ENCODE data around the gene GLT8D2.

The GLT8D2 gene

GRCh38 chr12:104048162-104048561 lies 1.8 kb downstream of the GLT8D2 start:
- Histone ChIP-seq H3K14ac (ENCODE audit: low read length in 2 of 2) (no peak overlapping the region), H3K36me3 (ENCODE audit: control insufficient read depth in 1 of 2, insufficient read depth in 2 of 2, low read depth in 1 of 2, low read length in 2 of 2) (no peaks in the 10 kb centered on the region), H3K18ac (ENCODE audit: low read depth in 1 of 2, low read length in 2 of 2) (peak overlapping the region in 1 of 2 experiments; percentile 23), H3K79me1 (replicated peaks; ENCODE audit: low read length, poor library complexity, severe bottlenecking) (peaks cover 24% of the 10 kb centered on the region), H3K4ac (ENCODE audit: low read depth in 1 of 2, low read length in 2 of 2) (no peak overlapping the region), H3K4me2 (ENCODE audit: low read length, poor library complexity, severe bottlenecking) (no peak overlapping the region), H3K27me3 (ENCODE audit: control insufficient read depth in 1 of 2, insufficient read depth in 1 of 2, low read length in 2 of 2) (no peaks in the 10 kb centered on the region), H4K91ac (ENCODE audit: low read length) (no peak overlapping the region), H2AK5ac (ENCODE audit: low read length, severe bottlenecking) (no peak overlapping the region), H2BK5ac (ENCODE audit: low read depth, low read length, poor library complexity, severe bottlenecking) (no peak overlapping the region), H3K27ac (ENCODE audit: low read length, poor library complexity, severe bottlenecking) (no peak overlapping the region), H2BK12ac (ENCODE audit: low read length in 2 of 2) (no peak overlapping the region), H3K9me3 (ENCODE audit: control insufficient read depth, low read length) (no peaks in the 10 kb centered on the region), H2BK15ac (ENCODE audit: low read depth, poor library complexity, severe bottlenecking) (no peak overlapping the region), H4K8ac (ENCODE audit: low read length) (no peak overlapping the region), H2BK120ac (ENCODE audit: low read depth, low read length) (no peak overlapping the region), H2AFZ (ENCODE audit: low read depth, low read length) (no peak overlapping the region), H3K4me1 (ENCODE audit: control insufficient read depth, insufficient read depth, low read depth, low read length) (peaks cover 5% of the 10 kb centered on the region), H3K4me3 (ENCODE audit: insufficient read depth in 1 of 2, low read depth in 1 of 2, low read length in 2 of 2) (peak overlapping the region in 1 of 2 experiments; percentile 87), H3K9ac (ENCODE audit: low read length) (peak overlapping the region; percentile 91), H3K23ac (ENCODE audit: low read length in 2 of 2) (no peak overlapping the region)
- 97% methylated on average over 3 of the region's 5 CpGs for WGBS
- no peak for DNase-seq

GRCh38 chr12:104046306-104046705 lies 3.7 kb downstream of the GLT8D2 start:
- H3K27me3 ChIP-seq (ENCODE audit: control insufficient read depth in 1 of 2, insufficient read depth in 1 of 2, low read length in 2 of 2): no peaks in the 10 kb centered on the region
- H2AFZ ChIP-seq (ENCODE audit: low read depth, low read length): no peak overlapping the region
- no peak overlapping the region for H2AK5ac ChIP-seq (ENCODE audit: low read length, severe bottlenecking)
- no peak overlapping the region for H3K4ac ChIP-seq (ENCODE audit: low read depth in 1 of 2, low read length in 2 of 2)
- no peak overlapping the region for H2BK5ac ChIP-seq (ENCODE audit: low read depth, low read length, poor library complexity, severe bottlenecking)
- no peak for DNase-seq
- peaks cover 30% of the 10 kb centered on the region for H3K79me1 ChIP-seq (replicated peaks; ENCODE audit: low read length, poor library complexity, severe bottlenecking)
- no peak overlapping the region for H2BK15ac ChIP-seq (ENCODE audit: low read depth, poor library complexity, severe bottlenecking)
- peaks cover 0 to under 1% of the 10 kb centered on the region in 2 experiments for H3K36me3 ChIP-seq (ENCODE audit: control insufficient read depth in 1 of 2, insufficient read depth in 2 of 2, low read depth in 1 of 2, low read length in 2 of 2)
- no peak overlapping the region for H3K27ac ChIP-seq (ENCODE audit: low read length, poor library complexity, severe bottlenecking)
- H4K91ac ChIP-seq (ENCODE audit: low read length): no peak overlapping the region
- no peak overlapping the region for H4K8ac ChIP-seq (ENCODE audit: low read length)
- no peaks in the 10 kb centered on the region for H3K9me3 ChIP-seq (ENCODE audit: control insufficient read depth, low read length)
- H3K4me1 ChIP-seq (ENCODE audit: control insufficient read depth, insufficient read depth, low read depth, low read length): peaks cover 5% of the 10 kb centered on the region
- no peak overlapping the region for H3K4me2 ChIP-seq (ENCODE audit: low read length, poor library complexity, severe bottlenecking)
- H2BK120ac ChIP-seq (ENCODE audit: low read depth, low read length): no peak overlapping the region
- H3K14ac ChIP-seq (ENCODE audit: low read length in 2 of 2): no peak overlapping the region
- WGBS: over 99% methylated on average over 4 of the region's 4 CpGs
- H3K9ac ChIP-seq (ENCODE audit: low read length): no peak overlapping the region
- no peak overlapping the region for H3K4me3 ChIP-seq (ENCODE audit: insufficient read depth in 1 of 2, low read depth in 1 of 2, low read length in 2 of 2)
- H3K23ac ChIP-seq (ENCODE audit: low read length in 2 of 2): no peak overlapping the region
- no peak overlapping the region for H3K18ac ChIP-seq (ENCODE audit: low read depth in 1 of 2, low read length in 2 of 2)
- no peak overlapping the region for H2BK12ac ChIP-seq (ENCODE audit: low read length in 2 of 2)

- Histone ChIP-seq H3K23ac (ENCODE audit: low read length in 2 of 2) (peak overlapping the region in 1 of 2 experiments; percentile 46), H3K79me1 (replicated peaks; ENCODE audit: low read length, poor library complexity, severe bottlenecking) (peaks cover 35% of the 10 kb centered on the region), H3K18ac (ENCODE audit: low read depth in 1 of 2, low read length in 2 of 2) (no peak overlapping the region), H3K27ac (ENCODE audit: low read length, poor library complexity, severe bottlenecking) (no peak overlapping the region), H2AK5ac (ENCODE audit: low read length, severe bottlenecking) (peak overlapping the region; percentile 17), H2BK15ac (ENCODE audit: low read depth, poor library complexity, severe bottlenecking) (no peak overlapping the region), H4K8ac (ENCODE audit: low read length) (no peak overlapping the region), H3K9ac (ENCODE audit: low read length) (no peak overlapping the region), H3K9me3 (ENCODE audit: control insufficient read depth, low read length) (no peaks in the 10 kb centered on the region), H3K4me2 (ENCODE audit: low read length, poor library complexity, severe bottlenecking) (no peak overlapping the region), H3K4ac (ENCODE audit: low read depth in 1 of 2, low read length in 2 of 2) (no peak overlapping the region), H2BK5ac (ENCODE audit: low read depth, low read length, poor library complexity, severe bottlenecking) (no peak overlapping the region), H2AFZ (ENCODE audit: low read depth, low read length) (no peak overlapping the region), H3K4me1 (ENCODE audit: control insufficient read depth, insufficient read depth, low read depth, low read length) (peaks cover 5% of the 10 kb centered on the region), H2BK12ac (ENCODE audit: low read length in 2 of 2) (peak overlapping the region in 1 of 2 experiments; percentile 10), H3K14ac (ENCODE audit: low read length in 2 of 2) (no peak overlapping the region), H2BK120ac (ENCODE audit: low read depth, low read length) (no peak overlapping the region), H4K91ac (ENCODE audit: low read length) (no peak overlapping the region), H3K27me3 (ENCODE audit: control insufficient read depth in 1 of 2, insufficient read depth in 1 of 2, low read length in 2 of 2) (no peaks in the 10 kb centered on the region), H3K36me3 (ENCODE audit: control insufficient read depth in 1 of 2, insufficient read depth in 2 of 2, low read depth in 1 of 2, low read length in 2 of 2) (peaks cover 0 to 3% of the 10 kb centered on the region in 2 experiments), H3K4me3 (ENCODE audit: insufficient read depth in 1 of 2, low read depth in 1 of 2, low read length in 2 of 2) (no peak overlapping the region)
- WGBS: 93% methylated on average over 3 of the region's 3 CpGs
- no peak for DNase-seq
Measured at GRCh38 chr12:104044158-104044557, 5.8 kb downstream of the GLT8D2 start.

GRCh38 chr12:104042580-104042979 lies 7.4 kb downstream of the GLT8D2 start:
- no peak overlapping the region for H3K23ac ChIP-seq (ENCODE audit: low read length in 2 of 2)
- H3K4ac ChIP-seq (ENCODE audit: low read depth in 1 of 2, low read length in 2 of 2): no peak overlapping the region
- no peak overlapping the region for H2BK15ac ChIP-seq (ENCODE audit: low read depth, poor library complexity, severe bottlenecking)
- H3K4me3 ChIP-seq (ENCODE audit: insufficient read depth in 1 of 2, low read depth in 1 of 2, low read length in 2 of 2): no peak overlapping the region
- 96% methylated on average over 1 of the region's 1 CpG for WGBS
- no peak overlapping the region for H4K91ac ChIP-seq (ENCODE audit: low read length)
- no peak overlapping the region for H4K8ac ChIP-seq (ENCODE audit: low read length)
- H2AK5ac ChIP-seq (ENCODE audit: low read length, severe bottlenecking): no peak overlapping the region
- H3K4me1 ChIP-seq (ENCODE audit: control insufficient read depth, insufficient read depth, low read depth, low read length): peaks cover 5% of the 10 kb centered on the region
- peaks cover 0 to 3% of the 10 kb centered on the region in 2 experiments for H3K36me3 ChIP-seq (ENCODE audit: control insufficient read depth in 1 of 2, insufficient read depth in 2 of 2, low read depth in 1 of 2, low read length in 2 of 2)
- no peaks in the 10 kb centered on the region for H3K27me3 ChIP-seq (ENCODE audit: control insufficient read depth in 1 of 2, insufficient read depth in 1 of 2, low read length in 2 of 2)
- H2AFZ ChIP-seq (ENCODE audit: low read depth, low read length): no peak overlapping the region
- H3K18ac ChIP-seq (ENCODE audit: low read depth in 1 of 2, low read length in 2 of 2): no peak overlapping the region
- H3K14ac ChIP-seq (ENCODE audit: low read length in 2 of 2): no peak overlapping the region
- no peak overlapping the region for H2BK12ac ChIP-seq (ENCODE audit: low read length in 2 of 2)
- peaks cover 29% of the 10 kb centered on the region for H3K79me1 ChIP-seq (replicated peaks; ENCODE audit: low read length, poor library complexity, severe bottlenecking)
- H2BK5ac ChIP-seq (ENCODE audit: low read depth, low read length, poor library complexity, severe bottlenecking): no peak overlapping the region
- no peak overlapping the region for H3K4me2 ChIP-seq (ENCODE audit: low read length, poor library complexity, severe bottlenecking)
- H3K9me3 ChIP-seq (ENCODE audit: control insufficient read depth, low read length): no peaks in the 10 kb centered on the region
- no peak overlapping the region for H2BK120ac ChIP-seq (ENCODE audit: low read depth, low read length)
- H3K27ac ChIP-seq (ENCODE audit: low read length, poor library complexity, severe bottlenecking): no peak overlapping the region
- no peak for DNase-seq
- H3K9ac ChIP-seq (ENCODE audit: low read length): no peak overlapping the region
